HepG2 (cell line): ENCODE measurements around the gene C1orf159. TPM values are rescaled to one million over a fixed set of nuclear protein-coding genes. Genes with fewer than 3 reads are reported as not detected.

ENCODE experiments used
- ASH2L ChIP-seq: fragments of 300-600, 200-600 bp; sonication (generic); IDR thresholded peaks from 2 replicates; pipeline ENCODE4 v1.7.0; 2017; ENCODE audit warnings: low read depth, mild to moderate bottlenecking, moderate library complexity, mixed read lengths, low read length; ENCODE audit not compliant: insufficient read length
- DDIT3 ChIP-seq: sonication (generic); formaldehyde crosslinking; IDR thresholded peaks from 2 replicates; pipeline ENCODE4 v1.4.0; 2020; ENCODE audit warnings: mild to moderate bottlenecking, missing genetic modification reagents
- EP300 ChIP-seq, 3 experiments: sonication (generic) in 1 of 3; formaldehyde crosslinking in 1 of 3; IDR thresholded peaks; 2 replicates each; pipeline versions ENCODE4 v1.5.1 to v1.6.1; 2011 to 2020; ENCODE audit warnings: low read depth in 2 of 3, low read length in 2 of 3, borderline replicate concordance in 1 of 3, improper control_type of control experiment in 1 of 3, mild to moderate bottlenecking in 1 of 3, missing genetic modification reagents in 1 of 3, moderate library complexity in 1 of 3
- FOXO1 ChIP-seq: sonication (generic); formaldehyde crosslinking; IDR thresholded peaks from 2 replicates; pipeline ENCODE4 v1.4.0; 2020; ENCODE audit warnings: missing genetic modification reagents
- FUBP1 ChIP-seq: sonication (generic); formaldehyde crosslinking; IDR thresholded peaks from 2 replicates; pipeline ENCODE4 v1.5.1; 2020; ENCODE audit warnings: missing genetic modification reagents, mild to moderate bottlenecking, borderline replicate concordance
- KAT7 ChIP-seq: IDR thresholded peaks from 2 replicates; pipeline ENCODE4 v1.6.1; 2018; ENCODE audit warnings: borderline replicate concordance, missing compliant biosample characterization
- PCBP1 ChIP-seq: fragments of 200-400 bp; formaldehyde crosslinking; IDR thresholded peaks from 2 replicates; pipeline ENCODE4 v1.6.1; 2017; ENCODE audit warnings: mild to moderate bottlenecking, low read depth, low read length, borderline replicate concordance
- RELA ChIP-seq: sonication (generic); formaldehyde crosslinking; IDR thresholded peaks from 2 replicates; pipeline ENCODE4 v1.4.0; 2020; ENCODE audit warnings: missing genetic modification reagents
- RXRA ChIP-seq: sonication (generic); formaldehyde crosslinking; IDR thresholded peaks from 2 replicates; pipeline ENCODE4 v1.5.1; 2020; ENCODE audit warnings: missing genetic modification reagents
- SKI ChIP-seq: fragments of 450-650 bp; IDR thresholded peaks from one replicate; pipeline ENCODE4 v1.6.1; 2018; ENCODE audit warnings: mild to moderate bottlenecking; ENCODE audit not compliant: partially characterized antibody
- SKIL ChIP-seq: sonication (generic); formaldehyde crosslinking; IDR thresholded peaks from 2 replicates; pipeline ENCODE4 v1.8.0; 2022; ENCODE audit warnings: missing genetic modification reagents, mild to moderate bottlenecking, moderate library complexity, borderline replicate concordance
- SMARCE1 ChIP-seq: fragments of 450-650 bp; IDR thresholded peaks from 2 replicates; pipeline ENCODE4 v1.6.1; 2017; ENCODE audit warnings: borderline replicate concordance
- SNAPC5 ChIP-seq: sonication (generic); formaldehyde crosslinking; IDR thresholded peaks from 2 replicates; pipeline ENCODE4 v1.8.1; 2023; ENCODE audit warnings: mild to moderate bottlenecking, missing genetic modification reagents, borderline replicate concordance
- SP5 ChIP-seq: IDR thresholded peaks from 2 replicates; pipeline ENCODE4 v1.6.1; 2016; ENCODE audit warnings: low read depth, borderline replicate concordance
- TBP ChIP-seq: sonication (generic); formaldehyde crosslinking; IDR thresholded peaks from 2 replicates; pipeline ENCODE4 v1.5.0; 2020; ENCODE audit warnings: missing genetic modification reagents
- TP53 ChIP-seq: sonication (generic); formaldehyde crosslinking; conservative IDR thresholded peaks from 2 replicates; pipeline ENCODE4 v1.4.0; 2020; ENCODE audit warnings: missing genetic modification reagents
- ZNF12 ChIP-seq: sonication (generic); formaldehyde crosslinking; IDR thresholded peaks from 2 replicates; pipeline ENCODE4 v1.5.0; 2020; ENCODE audit warnings: missing genetic modification reagents
- ZNF121 ChIP-seq: sonication (generic); formaldehyde crosslinking; IDR thresholded peaks from 2 replicates; pipeline ENCODE4 v1.5.0; 2020; ENCODE audit warnings: mild to moderate bottlenecking, missing genetic modification reagents
- ZNF251 ChIP-seq: sonication (generic); formaldehyde crosslinking; IDR thresholded peaks from 2 replicates; pipeline ENCODE4 v1.9.0; 2021; ENCODE audit warnings: mild to moderate bottlenecking, missing genetic modification reagents
- ZNF333 ChIP-seq: sonication (generic); formaldehyde crosslinking; IDR thresholded peaks from 2 replicates; pipeline ENCODE4 v1.4.0; 2020; ENCODE audit warnings: mild to moderate bottlenecking, missing genetic modification reagents, borderline replicate concordance
- ZNF430 ChIP-seq: sonication (generic); formaldehyde crosslinking; IDR thresholded peaks from 2 replicates; pipeline ENCODE4 v1.9.0; 2021; ENCODE audit warnings: mild to moderate bottlenecking, missing genetic modification reagents
- polyA plus RNA-seq, 8 experiments: library from polyadenylated mRNA; depleted of rRNA in 3 of 8; stranded (reverse) in 7 of 8; unstranded in 1 of 8; fragments of >200 nt; fragmentation: Illumina TruSeq in 4 of 8; extraction: Trizol in 4 of 8; gene quantifications; 2 replicates each; pipeline versions ENCODE4 v1.2.1 to v1.2.3, GENCODE V29; 2011 to 2016; ENCODE audit warnings: low read depth in 4 of 8, missing spikeins in 1 of 8, mixed read lengths in 1 of 8; ENCODE audit not compliant: insufficient read depth in 1 of 8
- total RNA-seq, 5 experiments: library from RNA; depleted of rRNA; stranded (reverse); fragments of >200 nt; fragmentation: Illumina TruSeq; extraction: Trizol; gene quantifications; 2 replicates each; pipeline ENCODE4 v1.2.3, GENCODE V29; 2016; ENCODE audit warnings: low read depth in 1 of 5

Gene C1orf159
- total and polyA plus RNA-seq, 2 of the 13 experiments (the other 11 are each of a cell fraction or from before 2014, with no cell fraction given), result 3.8 to 6.7 TPM

- TF ChIP-seq RXRA (CRISPR knock-in tag) (peak; percentile 56; the same call in 1 of the 2 replicates), ZNF430 (no peak; the same call in 1 of the 2 replicates), SNAPC5 (CRISPR knock-in tag) (no peak), EP300 (IDR thresholded peaks at IDR 0.05; ENCODE audit: low read depth in 2 of 2, low read length in 2 of 2) (peak in 1 of 2 experiments; percentile 17; a peak in 1 of 4 replicates), EP300 (CRISPR knock-in tag; IDR thresholded peaks at IDR 0.05; ENCODE audit: borderline replicate concordance) (peak; percentile 21; the same call in 1 of the 2 replicates), DDIT3 (no peak), SKI (peak; percentile 17), FOXO1 (CRISPR knock-in tag) (no peak), ZNF251 (CRISPR knock-in tag) (no peak), ASH2L (peak; percentile 31), SP5 (peak; percentile 91), FUBP1 (0 out of 2 replicates have a peak, but pooled peaks have one; percentile 57), ZNF333 (CRISPR knock-in tag) (0 out of 2 replicates have a peak, but pooled peaks have one; percentile 62), TP53 (CRISPR knock-in tag) (no peak), ZNF121 (CRISPR knock-in tag) (no peak), KAT7 (CRISPR knock-in tag) (no peak; the same call in 1 of the 2 replicates), PCBP1 (0 out of 2 replicates have a peak, but pooled peaks have one; percentile 64), RELA (CRISPR knock-in tag) (no peak), SMARCE1 (no peak), ZNF12 (CRISPR knock-in tag) (no peak), TBP (CRISPR knock-in tag) (no peak), SKIL (CRISPR knock-in tag) (peak; percentile 40; the same call in 1 of the 2 replicates)
Observed at GRCh38 chr1:1058088-1058905, 57.6 kb downstream of the C1orf159 start (continued).
